ENCODE measurements around the gene RPL31. TPM values are rescaled to one million over a fixed set of nuclear protein-coding genes. Genes with fewer than 3 reads are reported as not detected.

RPL31 gene
- total RNA-seq, 1 donor, result 1,880 TPM

DNA sequence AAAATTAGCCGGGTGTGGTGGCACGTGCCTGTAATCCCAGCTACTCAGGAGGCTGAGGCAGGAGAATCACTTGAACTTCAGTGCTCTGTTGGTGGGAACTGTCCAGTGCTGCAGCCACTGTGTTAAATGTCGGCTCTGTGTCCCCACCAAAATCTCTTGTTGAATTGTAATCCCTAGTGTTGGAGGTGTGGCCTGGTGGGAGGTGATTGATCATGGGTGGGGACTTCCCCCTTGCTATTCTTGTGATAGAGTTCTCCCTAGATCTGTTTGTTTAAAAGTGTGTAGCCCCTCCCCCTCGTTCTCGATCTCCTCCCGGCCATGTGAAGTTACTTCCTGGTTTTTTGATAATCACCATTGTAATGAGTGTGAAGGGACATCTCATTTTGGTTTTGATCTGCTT, 9.8 kb upstream of the RPL31 start:
- peak in 1 of 3 donors; percentile 26 for DNase-seq (ENCODE audit: low read depth in 2 of 3, low spot score in 2 of 3)

DNA sequence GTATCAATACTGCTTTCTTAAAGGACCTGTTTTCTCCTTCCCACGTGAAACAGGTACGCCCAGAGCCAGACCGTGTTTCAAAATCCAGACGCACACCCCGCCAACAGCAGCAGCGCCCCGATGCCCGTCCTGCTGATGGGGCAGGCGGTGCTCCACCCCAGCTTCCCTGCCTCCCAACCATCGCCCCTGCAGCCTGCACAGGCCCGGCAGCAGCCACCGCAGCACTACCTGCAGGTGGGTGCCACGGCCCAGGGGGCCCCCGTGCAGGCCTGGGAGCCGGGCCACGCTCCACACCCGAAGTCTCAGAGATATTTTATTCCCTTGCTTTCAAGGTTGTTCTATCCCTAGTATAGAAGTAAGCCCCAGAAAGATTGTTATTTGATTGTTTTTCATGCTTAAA, 8.8 kb upstream of the RPL31 start:
- no peak for DNase-seq (ENCODE audit: low read depth in 2 of 3, low spot score in 2 of 3)

DNA sequence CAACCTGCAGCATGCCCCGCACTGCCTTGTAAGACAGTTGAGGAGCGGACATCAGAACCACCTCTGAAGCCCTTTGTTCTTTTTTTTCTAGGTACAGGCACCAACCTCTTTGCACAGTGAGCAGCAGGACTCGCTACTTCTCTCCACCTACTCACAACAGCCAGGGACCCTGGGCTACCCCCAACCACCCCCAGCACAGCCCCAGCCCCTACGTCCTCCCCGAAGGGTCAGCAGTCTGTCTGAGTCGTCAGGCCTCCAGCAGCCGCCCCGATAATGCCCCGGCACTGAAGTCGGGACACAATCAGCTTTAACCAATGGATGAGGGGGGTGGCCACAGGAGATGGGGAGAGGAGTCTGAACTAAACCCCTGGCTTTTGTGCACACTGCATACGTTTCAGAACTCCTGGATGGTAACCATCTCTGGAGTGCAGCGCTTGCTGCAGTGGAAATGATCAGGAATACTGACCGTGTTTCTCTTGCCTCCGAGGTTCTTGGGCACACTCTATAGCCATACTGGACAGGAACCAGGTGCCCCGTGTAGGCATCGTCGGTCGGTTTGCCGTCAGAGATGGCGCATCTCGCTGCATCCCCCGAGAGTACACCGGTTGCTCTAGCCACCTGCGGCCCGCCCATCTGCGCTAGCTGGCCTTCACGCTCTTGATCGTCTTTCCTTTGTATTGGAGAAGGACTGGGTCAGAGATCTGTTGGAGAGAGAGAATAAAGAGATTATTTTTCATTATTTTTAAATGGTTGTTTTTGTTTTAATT, 6.6 kb upstream of the RPL31 start:
- no peak for DNase-seq (ENCODE audit: low read depth in 2 of 3, low spot score in 2 of 3)

DNA sequence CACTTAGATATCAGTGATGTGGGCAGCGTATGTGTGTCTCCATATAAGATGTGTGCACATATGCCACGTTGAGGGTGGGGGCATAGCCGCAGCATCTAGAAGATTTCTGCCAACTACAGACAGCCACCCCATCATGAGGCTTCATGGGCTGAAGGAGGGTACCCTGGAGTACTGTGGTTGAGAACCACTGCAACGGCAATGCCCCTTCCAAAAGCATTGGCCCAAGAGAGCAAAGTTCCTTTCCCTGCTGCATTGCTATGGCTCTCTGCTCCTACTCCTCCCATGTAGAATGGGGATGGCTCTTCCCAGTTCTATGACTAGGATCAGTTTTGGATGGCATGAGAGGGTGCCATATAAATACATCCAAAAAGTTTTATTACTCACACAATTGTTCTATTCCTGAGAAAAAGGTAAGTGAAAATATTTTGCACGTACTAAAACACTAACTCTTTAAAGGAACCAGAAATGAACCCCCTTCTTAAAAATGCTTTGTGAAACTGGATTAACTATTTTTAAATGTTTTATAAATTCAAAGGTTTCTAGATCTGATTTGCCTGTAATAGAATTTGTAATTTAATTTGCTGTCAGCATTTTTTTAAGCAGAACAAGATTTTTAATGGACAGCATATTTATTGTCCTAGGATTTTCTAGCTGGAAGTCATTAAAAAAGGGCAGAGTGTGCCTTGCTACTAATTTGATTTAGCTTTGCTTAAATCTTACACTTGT, 4.4 kb upstream of the RPL31 start:
- DNase-seq (ENCODE audit: low read depth in 2 of 3, low spot score in 2 of 3), result no peak

- no peak for DNase-seq (ENCODE audit: low read depth in 2 of 3, low spot score in 2 of 3)
These were observed 3.9 kb upstream of the RPL31 start for GRCh38 chr2:100998235-100998573.

DNA sequence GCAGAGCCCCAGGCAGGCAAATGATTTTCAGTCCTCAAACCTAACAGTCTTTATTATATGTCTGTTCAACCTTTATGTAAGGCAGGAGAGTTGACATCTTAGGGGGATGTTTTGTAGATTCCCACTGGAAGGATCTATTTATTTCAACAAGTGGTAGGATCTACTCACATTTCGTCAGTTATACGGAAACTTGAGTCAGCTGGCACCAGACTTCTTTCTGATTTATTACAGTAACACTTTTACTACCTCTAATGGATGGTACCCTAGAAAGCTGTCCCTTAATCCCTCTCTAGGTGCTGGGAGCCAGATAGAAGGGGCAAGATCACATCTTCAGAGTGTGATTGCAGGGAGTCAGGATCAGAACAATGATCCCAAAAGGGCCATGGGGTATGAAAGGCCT, 2.1 kb upstream of the RPL31 start:
- DNase-seq (ENCODE audit: low read depth in 2 of 3, low spot score in 2 of 3), result no peak

DNA sequence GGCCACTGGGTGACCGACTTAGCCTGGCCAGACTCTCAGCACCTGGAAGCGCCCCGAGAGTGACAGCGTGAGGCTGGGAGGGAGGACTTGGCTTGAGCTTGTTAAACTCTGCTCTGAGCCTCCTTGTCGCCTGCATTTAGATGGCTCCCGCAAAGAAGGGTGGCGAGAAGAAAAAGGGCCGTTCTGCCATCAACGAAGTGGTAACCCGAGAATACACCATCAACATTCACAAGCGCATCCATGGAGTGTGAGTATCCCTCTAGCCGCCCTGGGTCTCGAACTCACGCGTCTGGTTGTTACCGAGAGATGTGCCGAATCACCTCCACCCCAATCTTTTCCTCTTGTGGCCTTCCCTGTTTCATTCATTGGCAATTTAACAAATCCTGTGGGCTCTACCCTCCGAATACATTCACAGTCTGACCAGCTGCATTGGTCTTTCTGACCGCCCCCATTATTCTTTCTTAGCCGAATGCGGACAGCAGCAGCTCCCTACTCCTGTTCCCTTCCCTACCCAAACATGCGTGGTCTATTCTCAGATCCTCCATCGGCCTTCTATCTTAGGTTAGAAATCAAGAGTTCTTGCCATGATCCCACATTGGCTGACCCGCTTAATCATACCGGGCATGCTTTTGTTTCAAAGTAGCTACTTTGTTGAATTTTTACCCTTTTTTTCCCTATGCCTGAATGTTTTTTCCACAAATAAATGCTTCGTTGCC, 631 bp downstream of the RPL31 start:
- no peak for DNase-seq (ENCODE audit: low read depth in 2 of 3, low spot score in 2 of 3)

GRCh38 chr2:101003278-101003775, 1.2 kb downstream of the RPL31 start:
- DNase-seq (ENCODE audit: low read depth in 2 of 3, low spot score in 2 of 3), result no peak

DNA sequence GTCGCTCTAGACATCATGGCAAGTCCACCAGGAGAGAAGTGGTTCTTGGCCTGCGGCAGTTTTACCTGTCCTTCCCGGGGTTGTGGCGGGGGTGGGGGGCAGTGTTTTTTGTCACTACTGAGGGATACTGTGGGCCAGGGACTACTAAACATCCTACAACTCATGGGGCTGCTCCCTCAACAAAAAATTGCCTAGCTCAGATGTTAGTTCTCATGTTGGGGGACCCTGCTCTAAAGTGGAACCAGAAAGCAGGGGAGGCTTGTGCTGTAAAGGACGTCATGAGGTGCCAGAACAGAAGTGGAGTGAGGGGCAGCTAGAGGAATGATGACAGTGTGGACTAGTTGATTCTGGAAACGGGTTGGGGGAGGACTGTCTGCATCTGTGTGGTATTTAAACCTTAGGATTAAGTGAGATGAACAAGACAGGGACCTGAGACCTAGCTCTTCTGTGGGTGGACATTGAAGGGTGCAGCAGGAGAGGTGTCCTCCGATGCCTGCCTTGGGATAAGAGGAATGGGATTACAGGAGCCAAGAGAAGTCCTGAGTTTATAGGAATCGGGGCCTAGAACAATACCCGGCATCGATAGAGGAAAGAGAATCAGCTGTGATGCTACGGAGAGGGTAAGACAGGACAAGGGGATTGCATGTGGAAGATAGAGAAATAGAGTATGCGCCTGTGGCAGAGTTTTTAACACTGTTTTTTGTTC, 2.7 kb downstream of the RPL31 start:
- no peak for DNase-seq (ENCODE audit: low read depth in 2 of 3, low spot score in 2 of 3)

DNA sequence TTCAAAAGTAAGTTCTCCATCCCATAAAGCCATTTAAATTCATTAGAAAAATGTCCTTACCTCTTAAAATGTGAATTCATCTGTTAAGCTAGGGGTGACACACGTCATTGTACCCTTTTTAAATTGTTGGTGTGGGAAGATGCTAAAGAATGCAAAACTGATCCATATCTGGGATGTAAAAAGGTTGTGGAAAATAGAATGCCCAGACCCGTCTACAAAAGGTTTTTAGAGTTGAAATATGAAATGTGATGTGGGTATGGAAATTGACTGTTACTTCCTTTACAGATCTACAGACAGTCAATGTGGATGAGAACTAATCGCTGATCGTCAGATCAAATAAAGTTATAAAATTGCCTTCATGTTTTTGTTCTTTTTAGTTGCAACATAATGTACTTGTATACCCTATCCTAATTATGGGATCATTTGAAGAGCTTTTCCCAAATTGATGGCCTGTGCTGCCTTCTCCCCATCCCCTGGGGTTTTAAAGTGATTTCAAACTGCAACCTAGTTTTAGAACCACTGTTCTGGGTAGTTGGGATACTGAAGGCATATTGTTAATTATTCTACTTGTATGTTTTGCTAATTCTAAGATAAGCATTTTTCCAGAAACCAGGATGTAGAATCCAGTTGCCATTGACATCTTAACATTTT, 4.1 kb downstream of the RPL31 start:
- no peak for DNase-seq (ENCODE audit: low read depth in 2 of 3, low spot score in 2 of 3)

GRCh38 chr2:101007415-101008345, 5.6 kb downstream of the RPL31 start:
- DNase-seq (ENCODE audit: low read depth in 2 of 3, low spot score in 2 of 3), result no peak

DNA sequence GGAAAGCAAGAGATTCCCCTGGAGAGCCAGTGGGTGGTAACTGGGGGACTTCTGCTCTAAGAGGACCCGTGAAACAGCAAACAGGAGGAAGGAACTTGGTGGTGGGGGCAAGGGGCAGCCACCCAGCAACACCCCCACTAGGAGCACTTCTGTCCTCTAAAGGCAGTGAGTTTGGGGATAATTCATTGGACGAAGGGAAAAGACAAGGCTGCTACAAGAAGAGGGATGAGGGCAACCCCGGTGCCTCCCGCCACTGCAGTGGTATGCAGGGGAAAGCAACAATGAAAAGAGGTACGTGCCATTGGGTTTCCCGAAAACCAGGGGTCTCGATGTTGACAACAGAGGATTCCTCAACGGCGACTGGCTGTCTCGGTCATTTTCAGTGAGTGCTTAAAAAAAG, 9.1 kb downstream of the RPL31 start:
- no peak for DNase-seq (ENCODE audit: low read depth in 2 of 3, low spot score in 2 of 3)

DNA sequence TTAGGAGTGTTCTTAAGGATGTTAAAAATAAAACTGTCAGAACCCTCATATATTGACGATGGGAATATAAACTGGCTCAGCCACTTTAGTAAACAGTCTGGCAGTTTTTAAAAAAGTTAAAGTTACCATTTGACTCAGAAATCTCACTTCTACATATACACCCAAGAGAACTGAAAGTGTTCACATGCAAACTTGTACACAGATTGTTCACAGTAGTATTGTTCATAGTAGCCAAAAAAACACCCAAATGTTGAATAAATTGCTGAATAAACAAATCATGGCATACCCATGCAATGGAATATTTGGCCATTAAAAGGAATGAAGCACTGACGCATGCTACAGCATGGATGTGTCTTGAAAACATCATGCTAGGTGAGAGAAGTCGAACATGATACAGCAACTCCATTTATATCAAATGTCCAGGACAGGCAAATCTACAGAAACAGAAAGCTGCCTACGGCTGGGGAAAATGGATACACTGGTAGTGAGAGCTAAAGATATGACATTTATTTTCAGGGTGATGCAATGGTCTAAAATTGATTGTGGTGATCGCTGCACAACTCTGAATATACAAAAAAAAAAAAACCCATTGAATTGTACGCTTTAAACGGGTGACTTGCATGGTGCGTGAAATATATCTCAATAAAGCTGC, 10.1 kb downstream of the RPL31 start:
- DNase-seq (ENCODE audit: low read depth in 2 of 3, low spot score in 2 of 3), result no peak

DNA sequence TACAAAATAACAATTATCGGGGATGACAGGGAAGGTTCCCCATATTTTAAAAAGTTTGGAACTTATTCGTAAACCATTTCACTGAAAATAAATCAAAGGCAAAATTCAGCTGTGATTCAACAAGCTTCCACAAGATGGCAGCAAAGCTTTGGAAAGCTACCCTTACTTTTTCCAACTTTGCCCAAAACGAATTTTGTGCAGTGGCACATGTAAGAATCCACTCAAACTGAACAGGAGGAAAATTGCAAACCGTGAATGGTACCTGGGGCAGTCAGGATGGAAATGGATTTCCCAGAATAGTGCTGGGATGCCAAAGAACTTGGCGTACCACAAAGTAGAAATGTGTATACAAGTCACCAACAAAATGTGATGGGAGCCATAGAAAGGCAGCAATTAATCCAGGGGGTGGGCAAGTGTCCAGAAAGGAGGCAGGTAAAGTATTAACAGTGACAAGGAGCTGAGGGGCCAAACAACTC, 10.7 kb downstream of the RPL31 start:
- DNase-seq (ENCODE audit: low read depth in 2 of 3, low spot score in 2 of 3), result peak in 2 of 3 donors; percentile 28 to 62

DNA sequence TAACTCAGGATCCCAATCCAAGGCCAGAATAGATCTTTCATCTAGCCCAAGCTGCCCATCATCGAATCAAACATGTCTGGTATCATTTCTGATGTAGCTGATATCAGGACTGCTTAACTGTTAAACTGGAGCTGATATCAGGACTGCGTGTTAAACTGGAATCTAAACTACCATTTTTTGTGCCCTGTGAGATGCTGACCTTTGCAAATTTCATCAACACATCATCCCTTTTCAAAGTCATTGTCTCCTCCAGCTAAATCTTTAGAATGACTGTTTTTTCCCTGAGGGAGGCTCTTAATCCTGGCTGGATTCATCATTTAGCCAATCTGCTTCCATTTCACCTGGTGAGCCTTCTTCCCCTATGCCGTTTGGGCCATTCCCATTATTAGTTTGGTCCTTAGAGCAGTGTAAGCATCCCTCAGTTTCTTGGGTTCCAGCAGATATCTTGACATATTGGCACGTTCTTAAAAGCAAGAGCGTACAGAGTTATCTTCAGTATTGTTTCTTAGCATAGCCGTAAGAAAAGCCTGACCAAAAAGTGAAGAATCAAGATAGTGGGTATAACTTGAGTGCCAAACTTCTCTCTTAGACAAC, 12.3 kb downstream of the RPL31 start:
- DNase-seq (ENCODE audit: low read depth in 2 of 3, low spot score in 2 of 3), result no peak

GRCh38 chr2:101017371-101017770, 15.3 kb downstream of the RPL31 start:
- DNase-seq (ENCODE audit: low read depth in 2 of 3, low spot score in 2 of 3), result no peak

- DNase-seq (ENCODE audit: low read depth in 2 of 3, low spot score in 2 of 3), result no peak
These were observed 16.8 kb downstream of the RPL31 start for GRCh38 chr2:101018934-101019333.

- DNase-seq (ENCODE audit: low read depth in 2 of 3, low spot score in 2 of 3), result no peak
These were observed 20.1 kb downstream of the RPL31 start for GRCh38 chr2:101022221-101022620.

Data from hematopoietic multipotent progenitor cell (in vitro differentiated cells).